Activated CD8-positive, alpha-beta memory T cell treated with anti-CD3 and anti-CD28 coated beads, Interleukin-2, amount 50 U/mL, for 48 hours (primary cell): Measurements from ENCODE around the gene ANKLE1.
"Not testable (repeated sequence)": the region's sequence is repeated elsewhere in the genome, so short reads cannot be mapped to it uniquely, and the experiment has no call there.

Experiments used
- DNase-seq: peaks from one replicate; pipeline ENCODE4 v3.0.0-alpha.2; 2020

Gene ANKLE1

DNA sequence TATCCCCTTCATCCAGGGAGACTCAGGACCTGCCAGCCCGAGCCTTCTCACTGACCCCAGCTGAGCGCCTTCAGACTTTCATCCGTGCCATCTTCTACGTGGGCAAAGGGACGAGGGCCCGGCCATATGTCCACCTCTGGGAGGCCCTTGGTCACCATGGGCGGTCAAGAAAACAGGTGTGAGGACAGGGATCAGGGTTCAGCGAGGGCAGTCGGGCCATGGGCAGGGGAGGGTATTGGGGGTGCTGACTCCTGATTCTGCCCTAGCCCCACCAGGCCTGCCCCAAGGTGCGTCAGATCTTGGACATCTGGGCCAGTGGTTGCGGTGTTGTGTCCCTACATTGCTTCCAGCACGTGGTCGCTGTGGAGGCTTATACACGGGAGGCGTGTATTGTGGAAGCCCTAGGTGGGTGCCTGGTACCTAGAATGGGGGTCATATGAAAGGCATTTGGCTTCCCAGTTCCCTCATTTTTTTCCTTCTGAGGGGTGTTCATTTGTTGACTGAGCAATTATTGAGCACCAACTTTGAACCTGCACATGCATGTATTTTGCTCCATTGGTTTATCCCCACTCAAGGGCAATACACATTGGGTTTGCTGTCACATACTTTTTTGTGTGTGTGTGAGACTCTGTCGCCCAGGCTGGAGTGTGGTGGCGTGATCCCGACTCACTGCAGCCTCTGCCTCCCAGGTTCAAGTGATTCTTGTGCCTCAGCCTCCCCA lies 3.9 kb downstream of the ANKLE1 start:
- no peak for DNase-seq

DNA sequence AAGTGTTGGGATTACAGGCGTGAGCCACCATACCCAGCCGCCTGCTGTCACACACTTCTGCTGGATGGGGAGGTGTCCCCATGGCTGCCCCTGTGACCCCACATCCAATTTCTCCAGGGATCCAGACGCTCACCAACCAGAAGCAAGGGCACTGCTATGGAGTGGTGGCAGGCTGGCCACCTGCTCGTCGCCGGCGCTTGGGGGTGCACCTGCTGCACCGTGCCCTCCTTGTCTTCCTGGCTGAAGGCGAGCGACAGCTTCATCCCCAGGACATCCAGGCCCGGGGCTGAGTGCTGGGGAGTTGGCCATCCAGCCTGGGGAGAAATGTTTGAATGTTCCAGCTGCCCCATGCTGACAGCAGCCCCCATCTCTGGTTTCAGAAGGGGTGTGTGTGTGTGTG lies 4.6 kb downstream of the ANKLE1 start:
- DNase-seq: no peak

DNA sequence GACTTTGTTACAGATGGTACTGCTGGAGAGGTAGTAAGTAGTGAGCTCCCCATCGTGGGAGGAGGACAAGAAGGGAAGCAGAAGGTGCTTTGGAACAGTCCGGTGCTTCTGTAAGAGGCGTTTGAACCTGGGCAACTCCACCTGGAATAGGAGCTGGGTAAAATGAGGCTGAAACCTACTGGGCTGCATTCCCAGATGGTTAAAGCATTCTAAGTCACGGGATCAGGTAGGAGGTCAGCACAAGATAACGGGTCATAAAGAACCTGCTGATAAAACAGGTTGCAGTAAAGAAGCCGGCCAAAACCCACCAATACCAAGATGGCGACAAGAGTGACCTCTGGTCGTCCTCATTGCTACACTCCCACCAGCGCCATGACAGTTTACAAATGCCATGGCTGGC lies 5.1 kb downstream of the ANKLE1 start:
- DNase-seq: no peak

DNA sequence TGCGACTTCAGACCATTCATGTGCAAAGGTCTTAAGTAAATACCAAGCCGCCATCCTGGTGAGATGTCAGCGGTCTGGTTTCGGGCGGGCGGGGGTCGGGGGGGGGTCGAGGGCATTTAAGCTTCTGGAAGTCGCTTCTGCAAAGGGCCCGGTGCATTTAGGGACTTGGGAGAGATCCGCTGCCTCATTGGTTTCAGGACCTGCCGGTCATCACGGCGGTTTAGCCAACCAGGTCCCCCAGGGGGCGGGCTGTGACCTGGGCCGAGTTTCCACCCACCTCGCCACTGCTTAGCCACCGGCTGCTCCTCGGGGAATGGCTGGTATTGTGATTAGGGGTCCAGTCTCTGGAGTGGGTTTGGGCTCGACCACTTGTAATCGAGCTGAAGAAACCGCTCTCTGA lies 7.8 kb downstream of the ANKLE1 start:
- peak; percentile 82 for DNase-seq

DNA sequence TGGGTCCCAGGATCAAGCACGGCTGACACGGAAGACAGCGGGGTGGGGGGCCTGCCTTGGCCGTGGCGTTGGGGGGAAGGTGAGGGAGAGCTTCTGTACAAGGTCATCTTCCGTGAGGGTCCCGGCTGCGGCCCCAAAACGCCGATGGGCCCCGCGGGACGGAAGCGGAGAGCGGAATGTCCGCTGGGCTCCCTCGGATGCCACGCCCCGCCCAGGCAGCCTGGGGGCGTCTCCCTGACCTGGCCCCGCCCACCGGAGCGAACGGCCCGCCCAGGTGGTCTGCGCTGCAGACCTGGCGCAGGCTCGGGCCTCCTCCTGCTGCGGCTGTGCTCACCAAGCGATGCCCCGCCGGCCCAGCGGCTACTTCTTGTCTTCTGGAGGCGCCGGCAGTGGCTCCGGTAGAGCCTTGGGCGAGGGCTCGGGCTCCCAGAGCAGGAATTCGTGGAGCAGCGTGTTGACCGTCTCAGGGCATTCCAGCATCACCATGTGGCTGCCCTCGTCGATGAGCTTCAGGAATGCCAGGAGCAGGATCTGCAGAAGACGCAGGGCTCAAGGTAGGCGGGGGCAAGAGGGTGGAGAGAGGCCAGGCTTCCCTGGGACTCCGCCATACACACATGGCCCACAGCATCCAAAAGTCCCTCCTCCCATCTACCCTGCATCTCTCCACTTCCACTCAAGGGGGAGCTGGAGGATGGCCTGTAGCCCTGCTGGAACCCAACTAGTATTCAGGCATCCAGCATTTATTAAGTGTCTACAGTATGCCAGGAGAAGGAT lies 10.8 kb downstream of the ANKLE1 start:
- DNase-seq: peak; percentile 93

DNA sequence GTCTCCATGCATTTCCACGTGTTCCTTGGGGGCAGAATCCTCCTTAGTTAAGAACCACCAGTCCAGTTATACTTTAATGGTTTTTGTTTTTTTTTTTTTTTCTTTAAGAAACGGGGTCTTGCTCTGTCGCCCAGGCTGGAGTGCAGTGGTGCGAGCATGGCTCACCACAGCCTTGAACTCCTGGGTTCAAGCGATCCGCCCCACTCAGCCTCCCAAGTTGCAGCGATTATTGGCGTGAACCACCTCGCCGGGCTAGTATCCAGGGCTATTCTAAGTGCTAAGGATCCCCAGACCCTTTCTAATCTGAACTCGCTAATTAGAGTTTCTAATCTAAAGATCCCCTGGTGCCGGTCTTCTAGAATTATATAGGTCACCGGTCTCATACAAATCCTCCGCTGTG lies 11.9 kb downstream of the ANKLE1 start:
- no peak for DNase-seq

DNA sequence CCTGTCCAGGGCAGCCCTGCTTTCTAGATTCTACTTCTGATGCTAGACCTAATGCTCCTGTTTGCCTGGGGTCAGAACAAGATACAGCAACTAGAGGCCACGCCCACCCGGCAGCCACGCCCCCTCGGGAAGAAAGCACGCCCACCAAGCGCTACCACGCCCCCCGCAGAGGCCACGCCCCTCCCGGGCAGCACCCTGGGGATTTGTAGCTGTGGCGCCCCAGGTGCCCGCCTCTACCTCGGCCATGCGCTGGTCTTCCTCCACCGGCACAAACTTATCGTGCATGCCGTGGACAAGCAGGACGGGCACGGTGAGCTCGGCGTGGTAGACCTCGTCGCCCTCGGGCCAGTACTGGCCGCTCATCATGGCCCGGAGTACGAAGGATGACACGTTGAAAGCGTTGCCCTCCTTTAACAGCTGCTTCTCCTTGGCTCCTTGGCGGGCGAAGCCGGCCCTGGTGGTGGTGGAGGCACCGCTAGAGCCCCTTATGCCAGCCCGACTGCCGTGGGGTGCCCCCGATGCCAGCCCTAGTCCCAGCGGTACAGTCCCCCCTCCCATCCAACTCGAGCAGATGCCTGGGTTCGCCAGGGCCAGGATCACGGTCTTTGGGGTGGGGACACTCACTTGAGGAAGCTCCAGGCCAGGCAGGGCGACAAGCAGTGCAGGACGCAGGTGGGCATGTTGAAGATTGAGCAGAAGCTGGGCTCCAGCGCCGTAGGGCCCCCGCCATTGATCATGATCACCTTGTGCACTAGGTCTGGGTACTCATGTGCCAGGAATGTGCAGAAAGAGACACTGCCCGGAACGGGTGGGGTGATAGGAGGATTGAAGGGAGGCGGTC lies 12.6 kb downstream of the ANKLE1 start:
- DNase-seq: peak; percentile 89

DNA sequence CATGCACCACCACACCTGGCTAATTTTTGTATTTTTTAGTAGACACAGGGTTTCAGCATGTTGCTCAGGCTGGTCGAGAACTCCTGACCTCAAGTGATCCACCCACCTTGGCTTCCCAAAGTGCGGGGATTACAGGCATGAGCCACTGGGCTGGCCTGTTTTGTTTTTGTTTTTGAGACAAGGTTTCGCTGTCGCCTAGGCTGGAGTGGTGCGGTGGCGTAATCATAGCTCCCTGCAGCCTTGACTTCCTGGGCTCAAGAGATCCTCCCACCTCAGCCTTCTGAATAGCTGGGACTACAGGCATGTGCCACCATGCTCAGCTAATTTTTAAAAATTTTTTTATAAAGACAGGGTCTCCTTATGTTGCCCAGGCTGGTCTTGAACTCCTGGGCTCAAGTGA lies 13.8 kb downstream of the ANKLE1 start:
- DNase-seq: not testable (repeated sequence)

DNA sequence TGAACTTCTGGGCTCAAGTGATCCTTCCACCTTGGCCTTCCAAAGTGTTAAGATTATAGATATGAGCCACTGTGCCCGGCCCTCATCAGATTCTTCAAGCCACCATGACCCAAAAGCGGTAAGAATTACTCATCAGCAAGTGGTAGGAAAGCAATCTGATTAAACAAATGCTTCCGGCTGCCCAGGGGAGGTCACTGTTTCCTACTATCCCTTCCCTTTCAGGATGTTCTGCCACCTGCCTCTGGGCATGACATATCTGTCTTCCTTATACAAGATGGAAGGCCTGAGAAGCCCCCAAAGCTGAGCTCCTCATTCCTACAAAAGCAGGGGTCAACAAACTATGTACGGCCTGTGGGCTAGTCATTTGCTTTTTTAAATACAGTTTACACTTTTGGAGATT lies 14.6 kb downstream of the ANKLE1 start:
- no peak for DNase-seq

DNA sequence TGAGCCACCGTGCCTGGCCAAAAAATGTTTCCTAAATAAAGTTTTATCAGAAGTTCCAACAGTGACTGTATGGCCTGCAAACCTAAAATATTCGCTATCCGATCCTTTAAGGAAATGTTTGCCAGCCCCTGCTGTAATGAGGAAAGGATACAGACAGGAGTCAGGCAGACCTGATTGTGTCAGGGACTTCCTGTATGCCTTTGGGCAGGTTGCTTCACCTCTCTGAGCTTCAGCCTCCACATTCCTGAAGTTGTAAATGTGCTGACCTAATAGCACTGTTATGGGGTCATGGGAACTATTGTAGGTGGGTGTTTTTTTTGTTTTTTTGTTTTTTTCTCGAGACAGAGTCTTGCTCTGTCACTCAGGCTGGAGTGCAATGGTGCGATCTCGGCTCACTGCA lies 15.3 kb downstream of the ANKLE1 start:
- no peak for DNase-seq

DNA sequence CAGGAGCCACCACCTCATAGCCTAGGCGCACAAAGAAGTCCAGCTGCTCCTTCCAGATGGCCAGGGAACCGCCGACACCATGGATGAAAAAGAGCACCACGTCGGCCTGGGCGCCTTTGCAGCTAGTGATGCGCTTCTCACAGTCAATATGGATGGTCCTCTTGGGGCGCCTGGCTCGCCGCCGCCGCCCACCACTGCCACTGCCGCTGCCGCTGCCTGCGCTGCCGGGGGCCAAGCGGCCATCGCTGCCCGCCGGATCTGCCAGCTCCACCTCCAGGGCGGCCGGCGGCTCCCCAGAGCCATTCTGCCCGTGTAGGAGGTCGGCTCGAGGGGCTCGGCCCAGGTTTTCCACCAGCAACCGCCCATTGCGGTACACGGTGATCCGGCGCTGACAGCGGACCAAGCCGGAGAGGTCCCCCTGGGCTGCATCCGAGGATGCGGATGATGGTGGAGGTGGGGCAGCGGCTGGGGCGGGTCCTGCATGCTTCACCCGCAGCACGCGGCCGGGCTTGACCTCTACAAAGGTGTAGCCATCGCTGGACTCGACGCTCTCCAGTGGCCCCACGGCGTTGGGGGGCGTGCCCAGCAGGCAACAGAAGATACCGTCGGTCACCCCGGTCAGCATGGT lies 19.4 kb downstream of the ANKLE1 start:
- DNase-seq: no peak

DNA sequence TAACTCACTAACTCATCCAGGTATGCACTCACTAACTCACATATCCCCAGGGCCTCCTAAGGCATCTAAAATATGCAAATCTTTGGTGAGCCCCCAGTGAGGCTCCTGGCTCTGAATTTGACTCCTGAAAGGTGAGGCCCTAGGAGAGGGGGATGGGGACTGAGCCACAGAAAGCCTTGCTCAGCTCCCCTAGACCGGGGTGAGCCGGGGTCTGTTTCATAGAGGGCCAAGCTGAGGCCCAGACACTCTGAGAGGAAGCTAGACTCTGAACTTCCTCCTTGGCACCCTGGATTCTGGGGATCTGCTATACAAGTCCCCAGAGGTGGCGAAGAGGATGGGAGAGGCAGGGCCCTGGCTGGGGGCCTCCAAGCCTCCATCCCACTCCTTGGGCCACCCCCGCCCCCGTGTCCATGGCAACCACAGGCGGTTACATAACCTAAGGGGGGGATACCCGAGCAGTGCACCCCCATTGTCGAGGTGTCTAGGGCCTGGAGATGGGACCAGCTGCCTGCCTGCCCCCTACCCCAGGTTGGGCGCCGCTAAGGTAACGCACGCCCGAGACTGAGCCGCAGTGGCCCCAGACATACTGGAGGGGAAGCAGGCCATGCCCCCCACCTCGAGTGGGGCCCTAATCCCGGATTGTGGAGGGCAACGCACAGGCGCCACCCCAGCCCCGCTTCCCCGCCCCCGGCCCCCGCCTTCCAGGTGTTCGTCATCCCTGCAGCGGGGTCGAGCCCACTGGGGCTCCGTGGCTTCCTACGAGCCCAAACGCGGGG lies 20.9 kb downstream of the ANKLE1 start:
- DNase-seq: no peak

DNA sequence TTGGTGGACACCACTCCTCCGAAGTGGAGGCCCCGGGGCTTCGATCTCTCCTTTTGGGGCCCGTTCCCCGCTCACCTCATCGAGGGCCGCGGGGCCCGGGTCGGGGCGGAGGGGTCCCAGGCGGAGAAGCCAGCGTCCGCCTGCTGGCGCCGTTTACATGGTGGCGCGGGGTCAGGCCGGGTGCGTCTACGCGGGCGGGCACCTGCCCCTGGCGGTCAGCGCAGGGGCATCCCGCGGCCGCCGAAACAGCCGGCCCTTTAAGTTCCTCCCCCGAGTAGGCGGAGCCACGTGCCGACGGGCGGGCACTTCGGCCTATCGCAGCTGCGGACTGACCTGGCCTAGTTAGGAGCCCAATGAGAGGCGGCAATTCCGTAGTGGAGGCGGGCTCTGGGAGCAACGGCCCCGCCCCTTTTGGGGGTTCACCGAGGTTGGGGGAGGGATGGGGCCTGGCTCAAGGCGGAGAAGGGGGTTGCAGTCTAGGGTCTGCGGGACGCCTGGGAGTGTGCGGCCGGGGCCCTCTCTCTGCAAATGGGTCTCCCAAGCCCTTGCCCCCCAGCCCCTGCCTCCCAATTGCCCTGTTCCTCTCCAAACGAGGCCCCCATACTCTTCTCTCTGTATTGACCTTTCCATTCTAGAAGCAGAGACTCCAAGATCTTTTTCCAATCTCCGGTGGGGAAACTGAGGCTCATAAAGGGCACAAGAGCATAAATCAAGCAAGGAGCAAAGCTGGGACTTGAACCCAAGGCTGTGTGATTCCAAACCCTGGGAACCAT lies 21.7 kb downstream of the ANKLE1 start, which contains the start of gene ABHD8:
ABHD8 (minus strand) TSS at position 259 of the 773 bp plus-strand sequence. CDS start 1,809 bp downstream, outside the sequence.
- peak; percentile 95 for DNase-seq

DNA sequence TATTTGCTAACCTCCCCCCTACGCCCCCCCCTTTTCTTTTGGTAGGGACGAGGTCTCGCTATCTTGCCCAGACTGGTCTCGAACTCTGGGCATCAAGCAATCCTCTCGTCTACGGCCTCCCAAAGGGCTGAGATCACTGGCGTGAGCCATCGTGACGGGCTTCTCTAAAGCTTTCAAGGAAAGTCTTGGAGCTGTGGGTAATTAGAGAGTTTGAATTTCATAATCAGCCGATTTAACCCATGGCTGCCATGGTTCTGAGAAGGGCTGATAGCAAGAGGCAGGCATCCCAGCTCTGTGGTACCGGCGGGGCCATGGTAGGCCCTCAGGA lies 22.2 kb downstream of the ANKLE1 start:
- DNase-seq: no peak

DNA sequence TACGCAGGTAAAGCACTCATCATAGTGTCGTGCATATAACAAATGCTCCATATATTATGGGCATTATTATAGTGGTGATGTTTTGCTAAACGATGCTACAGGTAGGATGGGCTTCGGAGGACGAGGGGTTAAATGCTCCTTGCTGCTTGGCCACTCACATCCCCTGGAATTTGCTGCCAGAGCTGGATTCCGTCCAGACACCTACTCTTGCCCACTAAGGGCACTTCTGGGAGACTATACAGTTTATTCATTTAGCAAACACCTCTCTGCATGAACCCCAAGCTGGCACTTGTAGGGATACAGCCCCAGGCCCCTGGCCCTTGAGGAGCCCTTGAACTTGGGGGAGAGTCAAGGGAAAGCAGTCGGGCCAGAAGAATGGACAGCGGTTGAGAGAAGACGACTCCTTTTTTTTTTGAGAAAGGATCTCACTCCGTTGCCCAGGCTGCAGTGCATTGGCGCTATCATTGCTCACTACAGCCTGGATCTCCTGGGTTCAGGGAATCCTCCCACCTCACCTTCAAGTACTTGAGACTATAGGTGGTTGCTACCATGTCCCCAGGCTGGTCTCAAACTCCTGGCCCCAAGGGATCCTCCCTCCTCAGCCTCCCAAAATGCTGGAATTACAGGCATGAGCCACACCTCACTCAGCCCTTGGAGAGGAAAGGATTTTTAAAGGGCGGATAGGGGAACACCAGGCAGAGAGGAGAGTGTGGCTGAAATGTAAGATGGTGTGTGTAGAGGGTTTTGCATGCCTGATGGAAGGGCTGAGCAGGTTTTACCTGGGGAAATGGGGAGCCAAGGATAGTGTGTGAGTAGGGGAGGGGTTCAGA lies 22.9 kb downstream of the ANKLE1 start:
- DNase-seq: no peak

DNA sequence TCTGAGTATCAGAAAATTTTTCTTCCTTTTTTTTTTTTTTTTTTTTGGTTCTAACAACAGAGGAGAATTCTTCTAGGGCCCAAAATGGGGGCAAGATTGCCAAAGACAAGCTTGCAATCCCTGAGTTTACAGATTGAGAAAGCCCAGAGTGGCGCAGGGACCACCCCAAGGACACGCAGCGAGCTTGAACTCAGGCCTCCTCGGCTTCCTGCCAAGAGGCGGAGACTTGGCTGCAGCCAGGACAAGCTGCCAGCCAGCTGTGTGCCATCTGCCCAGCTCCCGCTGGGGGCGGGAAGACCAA lies 23.5 kb downstream of the ANKLE1 start:
- DNase-seq: no peak

DNA sequence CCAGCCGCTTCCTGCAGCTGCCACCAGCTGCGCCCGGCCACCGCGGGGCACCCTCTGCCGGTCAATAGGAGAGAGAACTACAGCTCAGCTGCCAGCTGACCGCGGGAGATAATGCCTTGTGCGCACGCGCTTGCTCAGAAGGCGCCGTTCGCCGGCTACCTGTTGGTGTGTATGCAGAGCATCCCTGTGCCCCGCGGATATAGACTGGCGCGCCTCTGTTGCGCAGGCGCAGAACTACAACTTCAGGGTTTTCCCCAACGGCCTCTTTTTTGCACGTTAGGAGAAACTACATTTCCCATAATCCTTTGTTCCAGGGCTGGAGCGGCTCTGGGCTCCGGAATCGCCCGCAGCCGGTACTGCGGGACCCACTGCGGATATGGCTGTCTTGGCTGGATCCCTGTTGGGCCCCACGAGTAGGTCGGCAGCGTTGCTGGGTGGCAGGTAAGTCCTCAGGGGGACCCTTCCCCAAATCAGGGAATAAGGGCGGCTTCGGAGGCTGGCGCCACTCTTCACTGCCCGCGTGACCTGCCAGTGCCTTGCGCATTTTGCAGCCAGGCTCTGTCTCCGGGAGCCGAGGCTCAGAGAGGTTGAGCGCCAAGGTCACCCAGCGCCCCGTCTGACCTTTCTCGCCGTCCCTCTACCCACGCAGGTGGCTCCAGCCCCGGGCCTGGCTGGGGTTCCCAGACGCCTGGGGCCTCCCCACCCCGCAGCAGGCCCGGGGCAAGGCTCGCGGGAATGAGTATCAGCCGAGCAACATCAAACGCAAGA lies 24.0 kb downstream of the ANKLE1 start, which contains the start of gene MRPL34:
MRPL34 (plus strand) TSS at position 356 of the 768 bp plus-strand sequence; CDS start at position 377, 21 bp downstream.
- DNase-seq: peak; percentile 96

DNA sequence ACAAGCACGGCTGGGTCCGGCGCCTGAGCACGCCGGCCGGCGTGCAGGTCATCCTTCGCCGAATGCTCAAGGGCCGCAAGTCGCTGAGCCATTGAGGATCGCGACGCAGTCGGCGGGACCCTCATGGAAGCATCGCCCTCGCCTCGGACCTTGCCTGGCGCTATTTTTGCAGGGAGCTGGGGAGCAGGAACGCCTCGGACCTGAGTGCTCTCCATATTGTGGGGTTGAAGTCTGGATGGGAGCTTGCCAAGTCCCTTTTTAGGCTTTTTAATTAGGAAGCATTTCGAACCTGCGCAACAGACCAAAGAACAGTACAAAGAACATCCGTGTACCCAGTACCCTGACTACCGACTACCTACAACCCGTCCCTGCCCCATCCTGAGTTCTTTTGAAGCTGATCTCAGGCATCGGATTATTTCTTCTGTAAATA lies 24.6 kb downstream of the ANKLE1 start:
- DNase-seq: no peak

DNA sequence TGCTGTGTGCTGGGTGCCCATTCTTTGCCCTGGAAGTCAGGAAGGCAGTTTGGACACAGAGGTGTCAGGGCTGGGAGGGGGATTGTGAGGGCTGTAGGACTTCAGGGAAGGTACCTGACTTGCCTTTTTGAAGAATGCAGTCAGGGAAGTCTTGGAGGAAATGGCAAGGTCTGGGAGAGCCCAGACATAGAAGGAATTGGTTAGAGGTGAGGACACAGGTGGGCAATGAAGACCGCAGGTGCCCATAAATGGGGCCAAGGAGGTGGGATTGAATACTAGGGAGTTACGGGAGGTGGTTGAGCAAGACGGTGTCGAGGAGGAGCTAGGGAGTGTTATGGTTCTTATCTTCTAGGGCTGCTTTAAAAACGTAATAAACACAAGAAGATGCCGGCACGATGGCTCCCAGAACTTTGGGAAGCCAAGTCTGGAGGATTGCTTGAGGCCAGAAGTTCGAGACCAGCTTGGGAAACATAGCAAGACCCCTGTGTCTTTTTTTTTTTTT lies 26.2 kb downstream of the ANKLE1 start:
- DNase-seq: no peak
